GM21367 (cell line): Measurements from ENCODE around the gene PEPD.

Source experiments
- ATAC-seq: cut with Tn5 transposase; IDR thresholded peaks from one replicate; pipeline ENCODE4 v1.9.1; 2021; ENCODE audit not compliant: unreplicated experiment

Gene PEPD

GRCh38 chr19:33512580-33513137 is 8.9 kb downstream of the PEPD start:
- ATAC-seq = no peak

- no peak for ATAC-seq
Observed at GRCh38 chr19:33512021-33512420, 9.6 kb downstream of the PEPD start.

GRCh38 chr19:33511346-33511745 is 10.2 kb downstream of the PEPD start:
- no peak for ATAC-seq

GRCh38 chr19:33510462-33511194 is 11.0 kb downstream of the PEPD start:
- ATAC-seq = no peak

- ATAC-seq = no peak
Observed at GRCh38 chr19:33509774-33510173, 11.8 kb downstream of the PEPD start.

- ATAC-seq = no peak
Observed at GRCh38 chr19:33508941-33509614, 12.5 kb downstream of the PEPD start.

GRCh38 chr19:33508431-33508830 is 13.2 kb downstream of the PEPD start:
- ATAC-seq = no peak

GRCh38 chr19:33508009-33508408 is 13.6 kb downstream of the PEPD start:
- no peak for ATAC-seq

- ATAC-seq = no peak
Observed at GRCh38 chr19:33507021-33507956, 14.3 kb downstream of the PEPD start.

GRCh38 chr19:33506498-33506897 is 15.1 kb downstream of the PEPD start:
- ATAC-seq = no peak

- ATAC-seq = no peak
Observed at GRCh38 chr19:33505823-33506222, 15.8 kb downstream of the PEPD start.

GRCh38 chr19:33505148-33505547 is 16.4 kb downstream of the PEPD start:
- ATAC-seq = no peak

- ATAC-seq = no peak
Observed at GRCh38 chr19:33504058-33504444, 17.5 kb downstream of the PEPD start.

- ATAC-seq = no peak
Observed at GRCh38 chr19:33503433-33504057, 18.0 kb downstream of the PEPD start.

GRCh38 chr19:33503030-33503429 is 18.6 kb downstream of the PEPD start:
- no peak for ATAC-seq

- no peak for ATAC-seq
Observed at GRCh38 chr19:33502521-33502920, 19.1 kb downstream of the PEPD start.

- ATAC-seq = no peak
Observed at GRCh38 chr19:33501693-33502356, 19.8 kb downstream of the PEPD start.

- no peak for ATAC-seq
Observed at GRCh38 chr19:33500991-33501390, 20.6 kb downstream of the PEPD start.

- no peak for ATAC-seq
Observed at GRCh38 chr19:33500586-33500985, 21.0 kb downstream of the PEPD start.
